Measurements from ENCODE around the gene XRN2.

DNA sequence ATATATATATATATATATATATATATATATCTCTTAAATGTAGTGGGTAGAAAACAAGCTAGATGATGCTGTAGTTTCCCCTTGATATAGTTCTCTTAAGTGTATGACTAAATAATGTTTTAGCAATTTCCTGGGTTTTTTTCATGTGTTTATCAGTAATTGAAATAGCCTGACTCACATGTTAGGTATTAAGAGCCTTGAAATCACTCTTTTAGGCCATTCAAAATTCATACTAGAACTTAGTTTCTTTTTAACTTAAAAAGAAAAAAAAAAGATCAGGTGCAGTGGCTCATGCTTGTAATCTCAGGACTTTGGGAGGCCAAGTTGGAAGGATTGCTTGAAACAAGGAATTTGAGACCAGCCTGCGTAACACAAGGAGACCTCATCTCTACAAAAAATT, 50.1 kb downstream of the XRN2 start:
- TF ChIP-seq CTCF (conservative IDR thresholded peaks at IDR 0.05; ENCODE audit: low read depth, low read length) (no peak), EZH2 (IDR thresholded peaks at IDR 0.05; ENCODE audit: borderline replicate concordance, low read depth, low read length, poor library complexity, severe bottlenecking) (no peak)

Data from A673 (cell line).